Spinal cord (tissue), 10 donors: ENCODE data around the gene KRT79. TPM values are rescaled to one million over a fixed set of nuclear protein-coding genes. Genes with fewer than 3 reads are reported as not detected.

ENCODE experiments used
- DNase-seq, 6 donors: peaks; one replicate each; pipeline versions ENCODE4 v3.0.0 to v3.0.0-alpha.2; 2013 to 2015; ENCODE audit warnings: low spot score in 6 of 6, low read depth in 4 of 6
- H3K27ac ChIP-seq: one replicate; pipeline ENCODE4 v1.5.1; 2013; ENCODE audit warnings: low read depth, low read length, control low read depth
- H3K27me3 ChIP-seq: one replicate; pipeline ENCODE4 v1.6.1; 2013; ENCODE audit warnings: low read length; ENCODE audit not compliant: control insufficient read depth, insufficient read depth
- H3K36me3 ChIP-seq: one replicate; pipeline ENCODE4 v1.6.1; 2013; ENCODE audit warnings: low read length; ENCODE audit not compliant: control insufficient read depth, insufficient read depth
- H3K4me1 ChIP-seq: one replicate; pipeline ENCODE4 v1.6.1; 2013; ENCODE audit warnings: low read length; ENCODE audit not compliant: control insufficient read depth, insufficient read depth
- H3K4me3 ChIP-seq: one replicate; pipeline ENCODE4 v1.5.1; 2013; ENCODE audit warnings: low read depth, low read length, control low read depth
- H3K9me3 ChIP-seq: one replicate; pipeline ENCODE4 v1.6.1; 2013; ENCODE audit warnings: low read length; ENCODE audit not compliant: control insufficient read depth, insufficient read depth
- WGBS: methylation state at CpG from one replicate; pipeline ENCODE4 v1.1.5; 2013; ENCODE audit warnings: missing lambda C conversion rate; ENCODE audit not compliant: insufficient coverage; 5-methylcytosine and 5-hydroxymethylcytosine counted together
- polyA plus RNA-seq, 2 donors: library from polyadenylated mRNA; unstranded; fragments of 120-200 nt; gene quantifications; one replicate each; pipeline ENCODE4 v1.2.1, GENCODE V29; 2013; ENCODE audit not compliant: insufficient read length in 2 of 2
- total RNA-seq, 2 donors: library from RNA; depleted of rRNA in 1 of 2; stranded (reverse); fragments of 120-200 nt in 1 of 2; fragments of >200 nt in 1 of 2; gene quantifications; one replicate each; pipeline versions ENCODE4 v1.2.3 to v1.2.4, GENCODE V29; 2013 to 2014
- donor health status: healthy.

The KRT79 gene
- total and polyA plus RNA-seq, 4 donors = 0.10 to 1.4 (median 0.83) TPM

- Histone ChIP-seq H3K27ac (no peak overlapping the region), H3K27me3 (peaks cover 12% of the 10 kb centered on the region), H3K9me3 (no peaks in the 10 kb centered on the region), H3K4me3 (no peak overlapping the region), H3K36me3 (no peaks in the 10 kb centered on the region), H3K4me1 (peaks cover 9% of the 10 kb centered on the region)
- WGBS = 95% methylated on average over 9 of the region's 10 CpGs
- no peak for DNase-seq
These were observed 41.7 kb downstream of the KRT79 start for GRCh38 chr12:52792185-52793029.

DNA sequence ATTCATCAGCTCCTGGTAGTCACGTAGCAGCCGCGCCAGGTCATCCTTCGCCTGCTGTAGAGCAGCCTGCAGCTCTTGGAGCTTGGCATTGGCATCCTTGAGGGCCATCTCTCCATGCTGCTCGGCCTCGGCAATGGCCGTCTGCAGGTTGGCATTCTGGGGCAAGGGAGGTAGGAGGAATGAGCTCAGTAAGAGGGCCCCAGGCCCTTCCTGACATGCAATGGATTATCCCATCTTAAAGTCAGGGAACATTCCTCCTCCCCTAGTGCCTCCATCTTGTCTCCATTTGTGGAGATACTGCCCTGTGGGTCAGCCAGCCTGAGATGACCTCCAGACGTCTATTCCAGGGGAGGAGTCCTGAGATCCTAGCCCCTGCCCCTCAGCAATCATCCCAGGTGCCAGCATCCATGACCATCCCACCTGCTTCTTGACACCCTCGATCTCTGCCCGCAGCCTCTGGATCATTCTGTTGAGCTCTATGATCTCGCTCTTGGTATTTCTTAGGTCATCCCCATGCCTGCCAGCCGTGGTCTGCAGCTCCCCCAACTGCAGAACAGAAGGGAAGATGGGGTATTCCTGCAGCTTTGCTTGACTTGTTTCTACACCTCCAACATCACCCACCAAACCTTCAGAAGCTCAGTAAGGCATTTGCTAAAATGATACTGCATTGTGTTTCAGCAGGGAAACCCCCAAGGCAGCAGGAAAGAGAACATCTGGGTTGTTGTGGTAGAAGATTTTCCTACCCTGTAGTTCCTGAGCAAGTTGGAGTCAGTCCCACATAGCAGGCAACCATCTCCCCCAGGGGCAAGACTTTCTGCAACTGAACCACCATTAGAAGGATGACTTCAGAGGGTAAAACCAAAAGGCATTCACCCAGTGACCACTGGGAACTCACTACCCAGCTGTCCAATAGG, 42.6 kb downstream of the KRT79 start:
- Histone ChIP-seq H3K27me3 (peaks cover 12% of the 10 kb centered on the region), H3K36me3 (no peaks in the 10 kb centered on the region), H3K9me3 (no peaks in the 10 kb centered on the region), H3K27ac (no peak overlapping the region), H3K4me1 (peaks cover 9% of the 10 kb centered on the region), H3K4me3 (no peak overlapping the region)
- DNase-seq = no peak
- 79% methylated on average over 9 of the region's 12 CpGs for WGBS

- no peaks in the 10 kb centered on the region for H3K36me3 ChIP-seq
- 64% methylated on average over 14 of the region's 19 CpGs for WGBS
- no peak for DNase-seq
- H3K27me3 ChIP-seq = peaks cover 12% of the 10 kb centered on the region
- H3K27ac ChIP-seq = no peak overlapping the region
- H3K9me3 ChIP-seq = no peaks in the 10 kb centered on the region
- peaks cover 9% of the 10 kb centered on the region for H3K4me1 ChIP-seq
- no peak overlapping the region for H3K4me3 ChIP-seq
These were observed 43.5 kb downstream of the KRT79 start for GRCh38 chr12:52790427-52791270.

GRCh38 chr12:52789637-52790426, 44.3 kb downstream of the KRT79 start:
- WGBS = 24% methylated on average over 50 of the region's 50 CpGs
- Histone ChIP-seq H3K27ac (no peak overlapping the region), H3K4me1 (peaks cover 9% of the 10 kb centered on the region), H3K9me3 (no peaks in the 10 kb centered on the region), H3K4me3 (peak overlapping the region; percentile 23), H3K36me3 (no peaks in the 10 kb centered on the region), H3K27me3 (peaks cover 12% of the 10 kb centered on the region)
- DNase-seq = peak in 2 of 6 donors; percentile 11 to 51

DNA sequence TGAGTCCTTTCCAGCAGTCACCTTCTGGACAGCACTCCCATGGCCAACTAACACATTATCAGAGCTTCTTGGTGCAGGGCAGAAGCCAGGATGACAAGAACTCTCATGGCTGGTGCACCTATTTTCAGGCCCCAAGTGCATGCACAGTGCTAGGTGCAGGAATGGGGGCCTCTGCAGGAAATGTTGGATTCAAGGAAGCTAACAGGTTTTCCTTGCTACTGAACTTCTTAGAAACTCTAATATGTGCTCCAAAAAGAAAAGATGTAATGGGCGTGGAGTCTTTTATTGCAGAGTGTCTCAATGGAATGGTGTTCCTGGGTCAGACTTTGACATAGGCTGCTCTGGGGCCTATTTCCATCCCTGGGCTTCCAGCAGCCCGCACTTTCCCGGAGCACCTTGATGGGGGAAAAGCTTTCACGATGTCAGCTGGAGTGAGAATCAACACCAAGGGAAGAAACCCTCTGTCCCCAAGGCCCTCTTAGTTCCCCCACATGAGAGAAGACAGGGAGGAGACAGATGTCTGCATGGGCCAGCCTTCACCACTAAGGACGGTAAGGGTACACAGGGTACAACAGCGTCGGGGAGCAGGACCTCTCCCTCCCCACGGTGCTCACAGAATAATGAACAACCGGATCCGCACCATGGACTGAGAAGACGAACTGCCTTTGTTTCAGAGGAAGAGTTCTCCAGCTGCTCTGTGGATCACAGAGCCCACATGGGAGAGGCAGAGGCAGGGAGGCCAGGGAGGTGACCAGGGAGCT, 45.1 kb downstream of the KRT79 start:
- WGBS = 86% methylated on average over 8 of the region's 11 CpGs
- no peak for DNase-seq
- Histone ChIP-seq H3K27me3 (peaks cover 12% of the 10 kb centered on the region), H3K4me3 (no peak overlapping the region), H3K27ac (no peak overlapping the region), H3K9me3 (no peaks in the 10 kb centered on the region), H3K4me1 (peaks cover 9% of the 10 kb centered on the region), H3K36me3 (no peaks in the 10 kb centered on the region)

DNA sequence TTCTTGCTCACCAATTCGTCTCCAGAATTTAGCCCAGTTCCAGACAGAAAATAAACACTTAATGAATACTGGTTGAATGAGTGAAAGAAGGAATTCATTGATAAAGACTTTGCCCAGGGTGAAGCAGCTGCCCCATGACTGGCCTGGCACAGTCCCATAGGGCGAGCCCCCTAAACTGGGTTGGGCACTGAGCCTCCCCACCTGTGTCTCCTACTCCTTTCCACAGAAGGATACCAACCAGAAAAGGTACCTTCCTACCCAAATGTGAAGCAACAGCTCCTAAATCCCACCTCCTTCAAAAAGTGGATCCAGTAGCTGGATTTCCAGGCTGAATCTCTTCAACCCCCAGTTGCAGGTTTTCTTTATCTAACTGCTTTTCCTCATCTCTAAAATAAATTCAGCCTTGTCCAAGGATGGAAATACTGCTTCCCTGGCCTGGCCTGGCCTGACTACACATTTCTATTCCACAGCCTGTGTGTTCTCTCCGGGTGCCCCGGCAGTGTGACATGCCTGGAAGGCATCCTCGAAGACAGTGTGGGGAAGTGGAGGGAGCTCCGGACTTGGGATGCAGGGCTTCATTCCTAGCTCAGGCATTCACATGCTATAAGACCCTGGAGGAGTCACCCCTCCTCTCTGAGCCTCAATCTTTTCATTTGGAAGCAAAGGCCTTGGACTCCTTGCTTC, 45.8 kb downstream of the KRT79 start:
- H3K27me3 ChIP-seq = peaks cover 12% of the 10 kb centered on the region
- no peak overlapping the region for H3K4me3 ChIP-seq
- H3K36me3 ChIP-seq = no peaks in the 10 kb centered on the region
- WGBS = 83% methylated on average over 1 of the region's 6 CpGs
- no peak for DNase-seq
- no peak overlapping the region for H3K27ac ChIP-seq
- no peaks in the 10 kb centered on the region for H3K9me3 ChIP-seq
- H3K4me1 ChIP-seq = peaks cover 9% of the 10 kb centered on the region

GRCh38 chr12:52787324-52788191, 46.6 kb downstream of the KRT79 start:
- 70% methylated on average over 6 of the region's 6 CpGs for WGBS
- H3K4me3 ChIP-seq = no peak overlapping the region
- peak in 1 of 6 donors; percentile 11 for DNase-seq

More at GRCh38 chr12:52787324-52788191, 46.6 kb downstream of the KRT79 start:
- Histone ChIP-seq H3K4me1 (peaks cover 9% of the 10 kb centered on the region), H3K27ac (no peak overlapping the region), H3K36me3 (no peaks in the 10 kb centered on the region), H3K9me3 (no peaks in the 10 kb centered on the region), H3K27me3 (peaks cover 12% of the 10 kb centered on the region)
